Vagina (tissue), 2 donors: ENCODE measurements around the gene COG6. TPM values are rescaled to one million over a fixed set of nuclear protein-coding genes. Genes with fewer than 3 reads are reported as not detected.

Source experiments
- DNase-seq, 2 donors: peaks; one replicate each; pipeline ENCODE4 v3.0.0-alpha.2; 2017; ENCODE audit errors: extremely low spot score in 2 of 2
- H3K27ac ChIP-seq: fragments of 200-600 bp; sonication (generic); one replicate; pipeline ENCODE4 v1.5.1; 2019
- H3K27me3 ChIP-seq: fragments of 200-600 bp; sonication (generic); one replicate; pipeline ENCODE4 v1.5.1; 2019
- H3K36me3 ChIP-seq, 2 donors: fragments of 200-600 bp; sonication (generic); one replicate each; pipeline ENCODE4 v1.5.1; 2017 to 2019
- H3K4me1 ChIP-seq: fragments of 200-600 bp; sonication (generic); one replicate; pipeline ENCODE4 v1.5.1; 2019
- H3K4me3 ChIP-seq, 2 donors: fragments of 200-600 bp; sonication (generic); 1 replicate in 1 of 2; 2 replicates in 1 of 2; pipeline ENCODE4 v1.5.1; 2016 to 2019
- H3K9me3 ChIP-seq: fragments of 200-600 bp; sonication (generic); one replicate; pipeline ENCODE4 v1.5.1; 2019
- POLR2A ChIP-seq, 2 donors: fragments of 450-650 bp; IDR thresholded peaks; one replicate each; pipeline ENCODE4 v1.6.1; 2017; ENCODE audit warnings: antibody characterized with exemption in 2 of 2, mild to moderate bottlenecking in 2 of 2, moderate library complexity in 2 of 2
- POLR2AphosphoS5 ChIP-seq, 2 donors: sonication (generic); formaldehyde crosslinking; IDR thresholded peaks; one replicate each; pipeline ENCODE4 v1.9.0; 2017; ENCODE audit warnings: antibody characterized with exemption in 2 of 2, mild to moderate bottlenecking in 2 of 2, low read depth in 1 of 2; ENCODE audit not compliant: insufficient read depth in 1 of 2
- intact Hi-C: fragments of 100-400 bp; cut with DNase I; formaldehyde crosslinking; loops from one replicate; pipeline ENCODE4 v1.15.1; 2023
- total RNA-seq: library from RNA; depleted of rRNA; stranded (reverse); fragments of >200 nt; gene quantifications from one replicate; pipeline ENCODE4 v1.2.3, GENCODE V29; 2016
- TF ChIP-seq, protein P1 (sequence below), 3 experiments: fragments of 450-650 bp in 2 of 3; fragments of 200-600 bp in 1 of 3; sonication (generic) in 1 of 3; IDR thresholded peaks; one replicate each; pipeline ENCODE4 v1.5.1; 2017 to 2019; ENCODE audit warnings: antibody characterized with exemption in 3 of 3, mild to moderate bottlenecking in 2 of 3, moderate library complexity in 2 of 3

The COG6 gene
- total RNA-seq, 1 donor from 2014 or later: 15.2 TPM

- intact Hi-C loops: no loop called here
- H3K4me3 ChIP-seq: no peak overlapping the region
Observed at GRCh38 chr13:39737047-39737446, 81.6 kb downstream of the COG6 start.

GRCh38 chr13:39740761-39741160 is 85.3 kb downstream of the COG6 start:
- H3K36me3 ChIP-seq: peaks cover 0 to 13% of the 10 kb centered on the region in 2 donors
- DNase-seq: no peak
- no peak overlapping the region for H3K4me3 ChIP-seq
- no peaks in the 10 kb centered on the region for H3K9me3 ChIP-seq
- TF ChIP-seq POLR2A (IDR thresholded peaks at IDR 0.05): no peak
- TF ChIP-seq, protein P1, sequence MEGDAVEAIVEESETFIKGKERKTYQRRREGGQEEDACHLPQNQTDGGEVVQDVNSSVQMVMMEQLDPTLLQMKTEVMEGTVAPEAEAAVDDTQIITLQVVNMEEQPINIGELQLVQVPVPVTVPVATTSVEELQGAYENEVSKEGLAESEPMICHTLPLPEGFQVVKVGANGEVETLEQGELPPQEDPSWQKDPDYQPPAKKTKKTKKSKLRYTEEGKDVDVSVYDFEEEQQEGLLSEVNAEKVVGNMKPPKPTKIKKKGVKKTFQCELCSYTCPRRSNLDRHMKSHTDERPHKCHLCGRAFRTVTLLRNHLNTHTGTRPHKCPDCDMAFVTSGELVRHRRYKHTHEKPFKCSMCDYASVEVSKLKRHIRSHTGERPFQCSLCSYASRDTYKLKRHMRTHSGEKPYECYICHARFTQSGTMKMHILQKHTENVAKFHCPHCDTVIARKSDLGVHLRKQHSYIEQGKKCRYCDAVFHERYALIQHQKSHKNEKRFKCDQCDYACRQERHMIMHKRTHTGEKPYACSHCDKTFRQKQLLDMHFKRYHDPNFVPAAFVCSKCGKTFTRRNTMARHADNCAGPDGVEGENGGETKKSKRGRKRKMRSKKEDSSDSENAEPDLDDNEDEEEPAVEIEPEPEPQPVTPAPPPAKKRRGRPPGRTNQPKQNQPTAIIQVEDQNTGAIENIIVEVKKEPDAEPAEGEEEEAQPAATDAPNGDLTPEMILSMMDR (IDR thresholded peaks at IDR 0.05): no peak
- no peak overlapping the region for H3K27ac ChIP-seq
- intact Hi-C loops: no loop called here
- H3K27me3 ChIP-seq: no peaks in the 10 kb centered on the region
- H3K4me1 ChIP-seq: no peaks in the 10 kb centered on the region

More at GRCh38 chr13:39737047-39737446, 81.6 kb downstream of the COG6 start:
- H3K36me3 ChIP-seq: peaks cover 0 to 15% of the 10 kb centered on the region in 2 donors
- H3K4me1 ChIP-seq: no peaks in the 10 kb centered on the region
- no peak for DNase-seq
- no peaks in the 10 kb centered on the region for H3K9me3 ChIP-seq
- H3K27me3 ChIP-seq: no peaks in the 10 kb centered on the region
- no peak overlapping the region for H3K27ac ChIP-seq
- TF ChIP-seq, protein P1 (IDR thresholded peaks at IDR 0.05): no peak
- TF ChIP-seq POLR2A (IDR thresholded peaks at IDR 0.05) (no peak), POLR2AphosphoS5 (IDR thresholded peaks at IDR 0.05; ENCODE audit: insufficient read depth in 1 of 2, low read depth in 1 of 2) (no peak)

DNA sequence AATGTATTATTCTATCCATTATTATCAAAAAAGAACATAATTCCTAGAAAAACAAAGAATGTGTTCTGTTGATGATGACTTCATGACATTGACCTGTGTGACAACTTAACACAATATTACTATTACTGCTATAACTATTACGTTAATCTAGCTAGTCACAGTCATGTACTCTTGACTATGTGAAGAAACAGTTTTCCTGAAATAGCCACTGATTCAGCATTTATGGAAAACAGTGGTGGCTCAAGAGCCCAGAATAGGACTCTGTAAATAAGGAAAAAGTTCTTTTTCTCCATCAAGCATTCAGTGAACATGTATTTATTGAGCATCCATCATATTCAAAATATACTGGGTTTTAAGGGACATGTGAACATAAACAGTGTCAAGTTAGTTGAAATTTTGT is 93.5 kb downstream of the COG6 start:
- H3K4me1 ChIP-seq: no peaks in the 10 kb centered on the region
- H3K27ac ChIP-seq: no peak overlapping the region
- intact Hi-C loops: no loop called here
- no peak for TF ChIP-seq POLR2AphosphoS5 (IDR thresholded peaks at IDR 0.05; ENCODE audit: insufficient read depth in 1 of 2, low read depth in 1 of 2)
- no peak for TF ChIP-seq POLR2A (IDR thresholded peaks at IDR 0.05)
- TF ChIP-seq, protein P1 (IDR thresholded peaks at IDR 0.05): no peak
- H3K36me3 ChIP-seq: no peaks in the 10 kb centered on the region
- H3K4me3 ChIP-seq: no peak overlapping the region
- H3K9me3 ChIP-seq: no peaks in the 10 kb centered on the region
- DNase-seq: no peak
- no peaks in the 10 kb centered on the region for H3K27me3 ChIP-seq

GRCh38 chr13:39749528-39749927 is 94.1 kb downstream of the COG6 start:
- no peaks in the 10 kb centered on the region for H3K27me3 ChIP-seq
- intact Hi-C loops: no loop called here
- H3K36me3 ChIP-seq: no peaks in the 10 kb centered on the region
- TF ChIP-seq, protein P1 (IDR thresholded peaks at IDR 0.05): no peak
- no peak for TF ChIP-seq POLR2AphosphoS5 (IDR thresholded peaks at IDR 0.05; ENCODE audit: insufficient read depth in 1 of 2, low read depth in 1 of 2)
- no peak for TF ChIP-seq POLR2A (IDR thresholded peaks at IDR 0.05)
- H3K4me3 ChIP-seq: no peak overlapping the region
- no peaks in the 10 kb centered on the region for H3K4me1 ChIP-seq
- no peaks in the 10 kb centered on the region for H3K9me3 ChIP-seq
- DNase-seq: no peak
- H3K27ac ChIP-seq: no peak overlapping the region

- Histone ChIP-seq H3K27ac (no peak overlapping the region), H3K4me1 (no peaks in the 10 kb centered on the region), H3K36me3 (no peaks in the 10 kb centered on the region), H3K4me3 (no peak overlapping the region), H3K27me3 (no peaks in the 10 kb centered on the region), H3K9me3 (no peaks in the 10 kb centered on the region)
- no peak for TF ChIP-seq POLR2AphosphoS5 (IDR thresholded peaks at IDR 0.05; ENCODE audit: insufficient read depth in 1 of 2, low read depth in 1 of 2)
- TF ChIP-seq, protein P1 (IDR thresholded peaks at IDR 0.05): no peak
- DNase-seq: no peak
- intact Hi-C loops: no loop called here
Observed at GRCh38 chr13:39751805-39752204, 96.3 kb downstream of the COG6 start.
